Effector CD8-positive, alpha-beta T cell (primary cell): Measurements from ENCODE around the gene SPIB.
"Not testable (repeated sequence)": the region's sequence is repeated elsewhere in the genome, so short reads cannot be mapped to it uniquely, and the experiment has no call there.

Experiments used
- DNase-seq: peaks from one replicate; lab custom pipeline; 2025; lab: John Stamatoyannopoulos, UW

Gene SPIB

GRCh38 chr19:50473336-50473735, 54.6 kb downstream of the SPIB start:
- DNase-seq: not testable (repeated sequence)

- DNase-seq: no peak
Measured at GRCh38 chr19:50475101-50475568, 56.4 kb downstream of the SPIB start.

- no peak for DNase-seq
Measured at GRCh38 chr19:50475736-50476223, 57.0 kb downstream of the SPIB start.

GRCh38 chr19:50476224-50476906, 57.6 kb downstream of the SPIB start, which contains the start of the genes EMC10 and GARIN5A:
Gene EMC10 (plus strand): TSS chr19:50476507. CDS start chr19:50476545, 38 bp downstream.
Gene GARIN5A (minus strand): TSS chr19:50476848. CDS start chr19:50476388, 460 bp downstream.
- peak; percentile 87 for DNase-seq

GRCh38 chr19:50476907-50477238, 58.1 kb downstream of the SPIB start:
- no peak for DNase-seq

- DNase-seq: no peak
Measured at GRCh38 chr19:50477751-50478515, 59.2 kb downstream of the SPIB start.

- no peak for DNase-seq
Measured at GRCh38 chr19:50478901-50479715, 60.4 kb downstream of the SPIB start.

GRCh38 chr19:50479761-50480251, 61.1 kb downstream of the SPIB start:
- DNase-seq: no peak

- DNase-seq: no peak
Measured at GRCh38 chr19:50480281-50481111, 61.8 kb downstream of the SPIB start.
